ENCODE measurements around the gene ANKS4B.

GRCh38 chr16:21197112-21197511 lies 36.4 kb upstream of the ANKS4B start:
- TF ChIP-seq JUN (IDR thresholded peaks at IDR 0.05; ENCODE audit: low read depth, low read length) (no peak), KDM5A (IDR thresholded peaks at IDR 0.05; ENCODE audit: low read length) (no peak), POLR2A (IDR thresholded peaks at IDR 0.05; ENCODE audit: control extremely low read depth in 1 of 2, low read depth in 2 of 2, low read length in 2 of 2) (no peak)
- TF ChIP-seq, protein P1, sequence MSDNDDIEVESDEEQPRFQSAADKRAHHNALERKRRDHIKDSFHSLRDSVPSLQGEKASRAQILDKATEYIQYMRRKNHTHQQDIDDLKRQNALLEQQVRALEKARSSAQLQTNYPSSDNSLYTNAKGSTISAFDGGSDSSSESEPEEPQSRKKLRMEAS (IDR thresholded peaks at IDR 0.05): no peak

Measured in H1 (cell line).